ENCODE results near the gene PTPRD. TPM values are rescaled to one million over a fixed set of nuclear protein-coding genes. Genes with fewer than 3 reads are reported as not detected.

PTPRD gene
- total RNA-seq, 1 experiment from 2014 or later: 32.5 TPM

DNA sequence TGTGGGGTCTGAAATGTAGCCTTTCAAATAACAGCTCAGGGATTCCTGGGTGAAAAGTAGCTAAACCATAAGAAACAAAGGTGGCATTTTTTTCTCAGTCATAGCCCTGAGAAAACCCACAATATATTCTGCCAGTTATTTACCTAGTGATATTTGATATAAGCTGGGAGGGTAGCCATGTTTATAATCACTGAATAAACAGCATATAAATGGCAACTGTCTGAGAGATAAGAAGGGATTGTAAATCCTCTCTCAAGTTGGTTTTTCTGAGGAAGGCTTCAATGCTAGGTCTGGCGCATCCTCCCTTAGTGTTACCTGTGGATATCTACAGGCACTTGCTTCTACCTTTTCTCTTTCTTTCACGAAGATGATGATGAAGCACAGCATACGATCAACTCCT, 1732.7 kb downstream of the PTPRD start:
- Mint-ChIP-seq H3K9me3 (no peaks in the 10 kb centered on the region), H3K4me3 (no peak overlapping the region), H3K36me3 (ENCODE audit: insufficient read depth in 1 of 3, low read depth in 3 of 3) (no peaks in the 10 kb centered on the region), H3K27ac (no peak overlapping the region), H3K27me3 (ENCODE audit: low read depth) (no peaks in the 10 kb centered on the region), H3K4me1 (peaks cover 9 to 19% of the 10 kb centered on the region in 2 experiments)
- Histone ChIP-seq H3K4me1 (ENCODE audit: insufficient read depth, low read length) (no peaks in the 10 kb centered on the region), H3K9ac (ENCODE audit: extremely low read depth, insufficient read length, low read length) (no peak overlapping the region), H2BK5ac (ENCODE audit: insufficient read length, low read length) (no peak overlapping the region), H4K91ac (ENCODE audit: insufficient read length, low read depth, low read length) (no peak overlapping the region), H3K23ac (ENCODE audit: insufficient read length, low read depth, low read length) (no peak overlapping the region), H3K79me2 (ENCODE audit: insufficient read depth, low read length) (no peaks in the 10 kb centered on the region), H3K14ac (ENCODE audit: insufficient read depth, low read length) (no peak overlapping the region), H2BK12ac (ENCODE audit: insufficient read length, low read depth, low read length) (no peak overlapping the region), H4K5ac (ENCODE audit: insufficient read length, low read depth, low read length) (no peak overlapping the region), H3K4ac (ENCODE audit: low read depth, low read length) (no peak overlapping the region), H3K23me2 (ENCODE audit: insufficient read length, low read depth, low read length, poor library complexity, severe bottlenecking) (no peaks in the 10 kb centered on the region), H2AFZ (ENCODE audit: low read length) (no peak overlapping the region), H3K9me3 (ENCODE audit: control insufficient read depth, low read depth, low read length) (no peaks in the 10 kb centered on the region), H2BK120ac (ENCODE audit: low read depth, low read length, poor library complexity, severe bottlenecking) (no peak overlapping the region), H2AK5ac (ENCODE audit: insufficient read length, low read length) (no peak overlapping the region), H2BK20ac (ENCODE audit: low read depth, low read length, poor library complexity, severe bottlenecking) (no peak overlapping the region), H3K4me2 (ENCODE audit: insufficient read depth, insufficient read length, low read length) (no peak overlapping the region), H3K56ac (ENCODE audit: insufficient read length, low read depth, low read length) (no peak overlapping the region), H4K8ac (replicated peaks; ENCODE audit: insufficient read length, low read depth, low read length) (no peak overlapping the region), H2BK15ac (ENCODE audit: low read depth, low read length) (no peak overlapping the region), H4K20me1 (ENCODE audit: control insufficient read depth, insufficient read depth, insufficient read length) (no peaks in the 10 kb centered on the region), H3K18ac (ENCODE audit: insufficient read length, low read depth, low read length) (no peak overlapping the region), H3T11ph (ENCODE audit: low read length) (no peak overlapping the region), H3K79me1 (ENCODE audit: insufficient read depth, low read depth, low read length, poor library complexity, severe bottlenecking) (no peaks in the 10 kb centered on the region), H3K27me3 (ENCODE audit: insufficient read depth, low read length) (no peaks in the 10 kb centered on the region), H3K27ac (ENCODE audit: insufficient read length, low read depth, low read length) (no peak overlapping the region)
- WGBS (ENCODE audit: extremely low coverage, insufficient read length, low lambda C conversion rate): no CpG with 5 or more reads among the region's 3 CpGs
- TF ChIP-seq, protein P1, sequence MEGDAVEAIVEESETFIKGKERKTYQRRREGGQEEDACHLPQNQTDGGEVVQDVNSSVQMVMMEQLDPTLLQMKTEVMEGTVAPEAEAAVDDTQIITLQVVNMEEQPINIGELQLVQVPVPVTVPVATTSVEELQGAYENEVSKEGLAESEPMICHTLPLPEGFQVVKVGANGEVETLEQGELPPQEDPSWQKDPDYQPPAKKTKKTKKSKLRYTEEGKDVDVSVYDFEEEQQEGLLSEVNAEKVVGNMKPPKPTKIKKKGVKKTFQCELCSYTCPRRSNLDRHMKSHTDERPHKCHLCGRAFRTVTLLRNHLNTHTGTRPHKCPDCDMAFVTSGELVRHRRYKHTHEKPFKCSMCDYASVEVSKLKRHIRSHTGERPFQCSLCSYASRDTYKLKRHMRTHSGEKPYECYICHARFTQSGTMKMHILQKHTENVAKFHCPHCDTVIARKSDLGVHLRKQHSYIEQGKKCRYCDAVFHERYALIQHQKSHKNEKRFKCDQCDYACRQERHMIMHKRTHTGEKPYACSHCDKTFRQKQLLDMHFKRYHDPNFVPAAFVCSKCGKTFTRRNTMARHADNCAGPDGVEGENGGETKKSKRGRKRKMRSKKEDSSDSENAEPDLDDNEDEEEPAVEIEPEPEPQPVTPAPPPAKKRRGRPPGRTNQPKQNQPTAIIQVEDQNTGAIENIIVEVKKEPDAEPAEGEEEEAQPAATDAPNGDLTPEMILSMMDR (conservative IDR thresholded peaks at IDR 0.05): no peak
- no peak for DNase-seq

Data from H9 (cell line).